ENCODE data around the gene APMAP.

- TF ChIP-seq CTCF (IDR thresholded peaks at IDR 0.05), result no peak
- TF ChIP-seq POLR2AphosphoS5 (IDR thresholded peaks at IDR 0.05), result no peak
- TF ChIP-seq POLR2A (IDR thresholded peaks at IDR 0.05), result no peak
Measured at GRCh38 chr20:24943196-24943595, 49.4 kb downstream of the APMAP start.
